SK-N-SH (cell line): ENCODE results near the gene WDFY2.

Experiments used
- EP300 ChIP-seq, 2 experiments: IDR thresholded peaks; 2 replicates each; pipeline versions ENCODE4 v1.4.0 to v1.6.1; 2012; ENCODE audit warnings: borderline replicate concordance in 1 of 2, low read depth in 1 of 2, low read length in 1 of 2
- EZH2phosphoT487 ChIP-seq: fragments of 200-600 bp; sonication (generic); IDR thresholded peaks from 2 replicates; pipeline ENCODE4 v1.6.1; 2017; ENCODE audit warnings: low read depth, mixed run types, mild to moderate bottlenecking, antibody characterized with exemption, moderate library complexity, borderline replicate concordance
- POLR2AphosphoS5 ChIP-seq: IDR thresholded peaks from 2 replicates; pipeline ENCODE4 v1.6.1; 2012; ENCODE audit warnings: low read depth, low read length
- SIN3A ChIP-seq: IDR thresholded peaks from 2 replicates; pipeline ENCODE4 v1.6.1; 2012; ENCODE audit warnings: low read depth, mild to moderate bottlenecking, low read length, moderate library complexity, borderline replicate concordance
- TCF12 ChIP-seq: IDR thresholded peaks from 2 replicates; pipeline ENCODE4 v1.4.0; 2012
- TEAD4 ChIP-seq: IDR thresholded peaks from 2 replicates; pipeline ENCODE4 v1.4.0; 2012; ENCODE audit warnings: mild to moderate bottlenecking, borderline replicate concordance; ENCODE audit not compliant: insufficient read depth
- TF ChIP-seq, protein P1 (sequence below): fragments of 200-600 bp; sonication (generic); IDR thresholded peaks from 2 replicates; pipeline ENCODE4 v1.6.1; 2017; ENCODE audit warnings: antibody characterized with exemption, mild to moderate bottlenecking, moderate library complexity
- TF ChIP-seq, protein P2 (sequence below): IDR thresholded peaks from 2 replicates; pipeline ENCODE4 v1.4.0; 2012; ENCODE audit warnings: low read depth, borderline replicate concordance
- TF ChIP-seq, protein P3 (sequence below): fragments of 150-350 bp; IDR thresholded peaks from 2 replicates; pipeline ENCODE4 v1.6.1; 2017; ENCODE audit warnings: antibody characterized with exemption, low read length, low read depth, borderline replicate concordance
- TF ChIP-seq, protein P4 (sequence below): IDR thresholded peaks from 2 replicates; pipeline ENCODE4; 2012

DNA sequence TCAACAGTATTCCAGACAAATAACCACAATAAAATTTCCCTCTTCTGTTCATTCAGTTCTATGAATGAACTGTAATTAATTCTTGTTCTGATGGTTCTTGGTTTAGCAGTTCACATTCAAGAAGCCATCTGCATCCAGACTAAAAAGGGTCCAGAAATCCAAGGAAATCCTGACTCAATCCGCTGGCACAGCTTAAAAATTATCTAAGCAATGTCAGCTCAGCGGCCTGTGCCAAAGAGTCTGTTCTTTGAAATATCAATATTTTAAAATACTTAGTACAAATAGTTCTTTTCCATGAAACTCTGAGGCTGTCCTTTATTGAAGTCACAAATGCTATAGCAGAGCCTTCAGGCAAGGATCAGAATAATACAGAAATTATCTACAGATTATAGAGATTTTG, 162.5 kb downstream of the WDFY2 start:
- TF ChIP-seq, protein P1, sequence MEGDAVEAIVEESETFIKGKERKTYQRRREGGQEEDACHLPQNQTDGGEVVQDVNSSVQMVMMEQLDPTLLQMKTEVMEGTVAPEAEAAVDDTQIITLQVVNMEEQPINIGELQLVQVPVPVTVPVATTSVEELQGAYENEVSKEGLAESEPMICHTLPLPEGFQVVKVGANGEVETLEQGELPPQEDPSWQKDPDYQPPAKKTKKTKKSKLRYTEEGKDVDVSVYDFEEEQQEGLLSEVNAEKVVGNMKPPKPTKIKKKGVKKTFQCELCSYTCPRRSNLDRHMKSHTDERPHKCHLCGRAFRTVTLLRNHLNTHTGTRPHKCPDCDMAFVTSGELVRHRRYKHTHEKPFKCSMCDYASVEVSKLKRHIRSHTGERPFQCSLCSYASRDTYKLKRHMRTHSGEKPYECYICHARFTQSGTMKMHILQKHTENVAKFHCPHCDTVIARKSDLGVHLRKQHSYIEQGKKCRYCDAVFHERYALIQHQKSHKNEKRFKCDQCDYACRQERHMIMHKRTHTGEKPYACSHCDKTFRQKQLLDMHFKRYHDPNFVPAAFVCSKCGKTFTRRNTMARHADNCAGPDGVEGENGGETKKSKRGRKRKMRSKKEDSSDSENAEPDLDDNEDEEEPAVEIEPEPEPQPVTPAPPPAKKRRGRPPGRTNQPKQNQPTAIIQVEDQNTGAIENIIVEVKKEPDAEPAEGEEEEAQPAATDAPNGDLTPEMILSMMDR: no peak
- TF ChIP-seq TCF12: no peak
- TF ChIP-seq EP300 (IDR thresholded peaks at IDR 0.05; ENCODE audit: borderline replicate concordance in 1 of 2, low read depth in 1 of 2, low read length in 1 of 2): no peak
- TF ChIP-seq SIN3A: no peak
- no peak for TF ChIP-seq TEAD4
- no peak for TF ChIP-seq EZH2phosphoT487
- TF ChIP-seq, protein P2, sequence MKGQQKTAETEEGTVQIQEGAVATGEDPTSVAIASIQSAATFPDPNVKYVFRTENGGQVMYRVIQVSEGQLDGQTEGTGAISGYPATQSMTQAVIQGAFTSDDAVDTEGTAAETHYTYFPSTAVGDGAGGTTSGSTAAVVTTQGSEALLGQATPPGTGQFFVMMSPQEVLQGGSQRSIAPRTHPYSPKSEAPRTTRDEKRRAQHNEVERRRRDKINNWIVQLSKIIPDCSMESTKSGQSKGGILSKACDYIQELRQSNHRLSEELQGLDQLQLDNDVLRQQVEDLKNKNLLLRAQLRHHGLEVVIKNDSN: no peak
- TF ChIP-seq POLR2AphosphoS5: no peak
- TF ChIP-seq, protein P3, sequence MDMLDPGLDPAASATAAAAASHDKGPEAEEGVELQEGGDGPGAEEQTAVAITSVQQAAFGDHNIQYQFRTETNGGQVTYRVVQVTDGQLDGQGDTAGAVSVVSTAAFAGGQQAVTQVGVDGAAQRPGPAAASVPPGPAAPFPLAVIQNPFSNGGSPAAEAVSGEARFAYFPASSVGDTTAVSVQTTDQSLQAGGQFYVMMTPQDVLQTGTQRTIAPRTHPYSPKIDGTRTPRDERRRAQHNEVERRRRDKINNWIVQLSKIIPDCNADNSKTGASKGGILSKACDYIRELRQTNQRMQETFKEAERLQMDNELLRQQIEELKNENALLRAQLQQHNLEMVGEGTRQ: no peak
- TF ChIP-seq, protein P4, sequence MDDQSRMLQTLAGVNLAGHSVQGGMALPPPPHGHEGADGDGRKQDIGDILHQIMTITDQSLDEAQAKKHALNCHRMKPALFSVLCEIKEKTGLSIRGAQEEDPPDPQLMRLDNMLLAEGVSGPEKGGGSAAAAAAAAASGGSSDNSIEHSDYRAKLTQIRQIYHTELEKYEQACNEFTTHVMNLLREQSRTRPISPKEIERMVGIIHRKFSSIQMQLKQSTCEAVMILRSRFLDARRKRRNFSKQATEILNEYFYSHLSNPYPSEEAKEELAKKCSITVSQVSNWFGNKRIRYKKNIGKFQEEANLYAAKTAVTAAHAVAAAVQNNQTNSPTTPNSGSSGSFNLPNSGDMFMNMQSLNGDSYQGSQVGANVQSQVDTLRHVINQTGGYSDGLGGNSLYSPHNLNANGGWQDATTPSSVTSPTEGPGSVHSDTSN: no peak
